ENCODE results near the gene SPRY4. TPM values are rescaled to one million over a fixed set of nuclear protein-coding genes. Genes with fewer than 3 reads are reported as not detected.

The SPRY4 gene
- total and polyA plus RNA-seq, 2 of the 8 experiments (the other 6 are each of a cell fraction or from before 2014, with no cell fraction given): 59.1 to 113 TPM

DNA sequence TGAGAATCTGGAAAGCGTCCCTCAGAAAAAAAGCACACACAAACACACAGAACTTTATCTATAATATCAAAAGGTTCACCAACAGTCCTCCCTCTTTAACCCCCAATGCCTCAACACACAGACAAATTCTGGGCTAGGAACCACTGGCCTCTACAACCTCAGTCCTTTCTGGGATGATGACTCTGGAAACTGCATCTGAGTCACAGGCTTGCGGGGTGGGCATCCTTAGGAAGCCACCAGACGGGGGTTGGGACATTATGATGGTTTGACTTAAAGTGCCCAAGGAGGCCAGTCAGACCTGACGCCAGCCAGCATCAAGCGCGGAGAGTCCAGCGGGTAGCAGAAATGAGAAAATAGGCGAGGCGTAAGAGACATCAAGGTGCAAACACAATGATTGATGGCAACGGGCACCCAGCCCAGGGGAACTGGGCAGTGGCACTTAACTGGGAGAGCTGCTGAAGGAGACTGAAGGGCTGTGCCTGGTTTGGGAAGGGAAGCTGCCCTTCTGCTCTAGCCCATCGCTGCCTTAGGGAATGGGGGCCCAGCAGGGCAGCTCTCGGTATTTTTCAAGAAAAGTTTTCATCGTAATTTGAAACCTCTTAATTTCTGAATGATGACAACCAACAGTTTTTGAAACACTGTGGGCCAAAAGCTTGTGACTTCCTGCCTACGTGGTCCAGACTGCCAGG, 20.7 kb downstream of the SPRY4 start:
- H3K4me1 ChIP-seq (replicated peaks in 1 of 4; ENCODE audit: control insufficient read depth in 3 of 4, insufficient read depth in 4 of 4, low read length in 3 of 4): peaks cover 0 to 7% (median 2%) of the 10 kb centered on the region in 4 experiments; a peak in 4 of 7 replicates
- ChIA-PET POLR2A (ENCODE audit: partially characterized antibody) (interaction anchor here (0.6 to 1.6 kb wide), 6 partner anchors 8 to 147 kb away, joined by 3 to 7 read pairs (median 4); partner anchors contain the start of gene SPRY4), CTCF (ENCODE audit: partially characterized antibody) (interaction anchor here (0.9 to 1.6 kb wide), 2 partner anchors 161 to 244 kb away, joined by 3 to 4 read pairs; no protein-coding TSS in a partner anchor)
- no peak overlapping the region for H4K91ac ChIP-seq (replicated peaks; ENCODE audit: insufficient read length, low read length)
- no peaks in the 10 kb centered on the region for H3K27me3 ChIP-seq (replicated peaks in 1 of 4; ENCODE audit: control insufficient read depth in 3 of 4, extremely low read depth in 1 of 4, insufficient read depth in 3 of 4, low read length in 3 of 4)
- 88% methylated on average over 14 of the region's 14 CpGs; no CpG with 5 or more reads in 1 of the 2 experiments for WGBS, 2 experiments (ENCODE audit: extremely low coverage in 1 of 2, insufficient coverage in 1 of 2, insufficient read length in 1 of 2, insufficient replicate concordance in 2 of 2, low coverage in 1 of 2, low lambda C conversion rate in 2 of 2, missing lambda C conversion rate in 1 of 2)
- H2BK5ac ChIP-seq (ENCODE audit: low read depth, low read length): no peak overlapping the region
- TF ChIP-seq, protein P1, sequence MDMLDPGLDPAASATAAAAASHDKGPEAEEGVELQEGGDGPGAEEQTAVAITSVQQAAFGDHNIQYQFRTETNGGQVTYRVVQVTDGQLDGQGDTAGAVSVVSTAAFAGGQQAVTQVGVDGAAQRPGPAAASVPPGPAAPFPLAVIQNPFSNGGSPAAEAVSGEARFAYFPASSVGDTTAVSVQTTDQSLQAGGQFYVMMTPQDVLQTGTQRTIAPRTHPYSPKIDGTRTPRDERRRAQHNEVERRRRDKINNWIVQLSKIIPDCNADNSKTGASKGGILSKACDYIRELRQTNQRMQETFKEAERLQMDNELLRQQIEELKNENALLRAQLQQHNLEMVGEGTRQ (IDR thresholded peaks at IDR 0.05; ENCODE audit: low read length): no peak
- TF ChIP-seq POLR2AphosphoS5 (IDR thresholded peaks at IDR 0.05; ENCODE audit: low read depth, low read length): peak; percentile 12; the same call in 1 of the 2 replicates
- H3K56ac ChIP-seq (replicated peaks; ENCODE audit: insufficient read length, low read depth, low read length): no peak overlapping the region
- peaks cover 0 to 82% of the 10 kb centered on the region in 2 experiments; a peak in 2 of 4 replicates for H3K79me2 ChIP-seq (ENCODE audit: control insufficient read depth in 1 of 2, insufficient read depth in 2 of 2, low read length in 2 of 2)
- H3K4ac ChIP-seq (replicated peaks; ENCODE audit: insufficient read length, low read depth, low read length): no peak overlapping the region
- H2AK5ac ChIP-seq (ENCODE audit: low read depth, low read length): no peak overlapping the region
- H3K79me1 ChIP-seq (ENCODE audit: low read depth, low read length): peaks cover 9% of the 10 kb centered on the region
- DNase-seq (ENCODE audit: low read depth in 1 of 2, low spot score in 2 of 2): no peak
- no peak overlapping the region for H3K23ac ChIP-seq (ENCODE audit: insufficient read length)
- H4K8ac ChIP-seq (ENCODE audit: extremely low read depth, insufficient read depth, low read length): no peak overlapping the region
- H3K23me2 ChIP-seq (ENCODE audit: low read depth, low read length): no peaks in the 10 kb centered on the region
- no peak overlapping the region for H3K14ac ChIP-seq (ENCODE audit: insufficient read length)
- no peak overlapping the region for H2BK15ac ChIP-seq (ENCODE audit: low read length)
- H3K4me3 ChIP-seq (ENCODE audit: extremely low read depth in 1 of 4, insufficient read depth in 2 of 4, low read depth in 3 of 4, low read length in 4 of 4): no peak overlapping the region
- H3K4me2 ChIP-seq (ENCODE audit: insufficient read depth in 1 of 2, low read depth in 2 of 2, low read length in 2 of 2): no peak overlapping the region
- peaks cover 0 to 1% of the 10 kb centered on the region in 2 experiments for H4K20me1 ChIP-seq (replicated peaks in 1 of 2; ENCODE audit: control insufficient read depth in 1 of 2, insufficient read depth in 2 of 2, low read length in 2 of 2)
- H3K36me3 ChIP-seq (ENCODE audit: control insufficient read depth in 2 of 4, insufficient read depth in 4 of 4, low read length in 3 of 4): peaks cover 0 to 4% (median under 1%) of the 10 kb centered on the region in 4 experiments; a peak in 1 of 8 replicates
- H2BK12ac ChIP-seq (ENCODE audit: low read depth, low read length): no peak overlapping the region
- H3K9me3 ChIP-seq (ENCODE audit: insufficient read depth in 2 of 2, low read depth in 1 of 2, low read length in 1 of 2): no peaks in the 10 kb centered on the region
- no peak overlapping the region for H2BK20ac ChIP-seq (ENCODE audit: low read length)
- H4K5ac ChIP-seq (ENCODE audit: insufficient read length, low read depth, low read length): no peak overlapping the region
- H3K27ac ChIP-seq (ENCODE audit: low read depth, low read length): no peak overlapping the region
- H2BK120ac ChIP-seq (replicated peaks; ENCODE audit: low read depth, low read length): no peak overlapping the region
- no peak overlapping the region for H3K9ac ChIP-seq (replicated peaks in 1 of 4; ENCODE audit: extremely low read depth in 1 of 4, low read depth in 3 of 4, low read length in 3 of 4)
- H3K18ac ChIP-seq (ENCODE audit: extremely low read depth, low read length): no peak overlapping the region
- H2AFZ ChIP-seq (ENCODE audit: low read length): no peak overlapping the region
- FAIRE-seq: no peak

Measured in H1 (cell line).